Limb (tissue), 2 donors: ENCODE results near the gene TSPAN3.
A peak's percentile ranks its signal among the peaks of the same experiment; 100 is the strongest.

Experiments
- DNase-seq, 2 donors: peaks; one replicate each; pipeline ENCODE4 v3.0.0-alpha.2; 2016; ENCODE audit errors: extremely low spot score in 2 of 2

Gene TSPAN3

DNA sequence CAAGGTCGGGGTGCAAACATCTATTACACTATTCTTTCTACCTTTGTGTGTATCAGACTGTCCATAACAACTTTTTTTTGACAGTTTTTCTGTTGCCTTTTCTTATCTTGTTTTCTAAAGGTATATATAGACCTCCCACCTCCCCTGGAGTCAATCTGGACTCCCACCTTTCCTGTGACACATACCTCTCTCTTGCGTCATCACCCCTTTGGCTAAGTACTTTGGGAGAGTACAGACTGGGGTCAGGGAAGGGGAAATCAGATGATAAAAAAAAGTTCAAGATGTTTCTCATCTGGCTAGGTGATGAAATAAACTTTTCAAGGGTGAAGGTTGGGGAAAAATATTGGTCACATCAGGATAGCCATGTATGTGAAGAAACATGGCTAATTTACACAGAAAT is 17.2 kb downstream of the TSPAN3 start:
- no peak for DNase-seq

DNA sequence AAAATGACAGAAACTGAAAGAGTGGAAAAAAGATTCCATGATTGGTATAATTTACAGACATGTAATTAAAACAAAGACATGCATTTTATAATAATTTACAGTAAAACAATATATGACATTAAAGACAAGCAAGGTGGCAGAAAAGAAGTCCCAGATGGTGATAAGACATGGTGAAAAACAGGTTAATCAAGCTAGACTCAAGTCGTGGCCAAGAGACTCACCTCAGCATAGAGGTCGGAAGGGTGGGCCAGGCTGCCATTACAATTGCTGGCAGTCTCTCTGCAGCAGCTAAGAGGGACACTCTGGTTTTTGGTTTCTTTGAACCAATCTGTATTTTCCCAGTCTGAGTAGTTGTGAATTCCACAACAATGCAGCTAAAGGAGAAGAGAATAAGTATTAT is 18.4 kb downstream of the TSPAN3 start:
- no peak for DNase-seq

DNA sequence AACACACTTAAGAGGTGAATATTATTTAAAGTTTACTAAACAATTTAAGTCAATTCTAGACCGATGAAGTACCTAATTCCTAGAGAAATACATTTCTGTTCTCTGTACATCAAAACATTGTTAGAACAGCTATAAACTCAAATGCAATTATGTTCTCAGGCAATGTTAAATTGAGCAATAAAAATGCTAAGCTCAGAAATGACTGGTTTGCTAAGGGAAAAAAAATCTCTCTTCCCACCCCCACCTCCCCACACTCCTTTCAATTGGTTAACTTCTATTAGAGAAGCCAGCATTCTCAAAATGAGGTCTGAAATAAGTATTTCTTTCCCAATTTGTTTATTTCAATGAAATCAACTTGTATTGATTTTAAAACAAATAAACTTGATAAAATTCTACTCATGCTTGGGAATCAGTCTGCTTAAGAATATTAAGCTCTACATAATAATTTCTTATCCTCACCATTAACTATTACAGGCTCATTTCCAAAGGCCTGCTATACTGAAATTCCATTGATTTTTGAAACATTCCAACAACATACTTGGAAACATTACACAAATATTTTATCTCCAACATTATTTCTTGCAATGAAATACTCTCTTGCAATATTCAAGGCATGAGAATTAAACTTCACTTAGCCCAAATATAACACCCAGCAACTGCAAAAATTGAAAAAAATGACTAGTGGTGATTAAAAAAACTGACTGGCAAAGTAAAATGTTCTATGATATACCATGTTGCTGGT is 22.6 kb downstream of the TSPAN3 start:
- DNase-seq: no peak

GRCh38 chr15:77046704-77047412 is 24.1 kb downstream of the TSPAN3 start:
- DNase-seq: no peak

- DNase-seq: no peak
Measured at GRCh38 chr15:77045985-77046384, 24.9 kb downstream of the TSPAN3 start.

DNA sequence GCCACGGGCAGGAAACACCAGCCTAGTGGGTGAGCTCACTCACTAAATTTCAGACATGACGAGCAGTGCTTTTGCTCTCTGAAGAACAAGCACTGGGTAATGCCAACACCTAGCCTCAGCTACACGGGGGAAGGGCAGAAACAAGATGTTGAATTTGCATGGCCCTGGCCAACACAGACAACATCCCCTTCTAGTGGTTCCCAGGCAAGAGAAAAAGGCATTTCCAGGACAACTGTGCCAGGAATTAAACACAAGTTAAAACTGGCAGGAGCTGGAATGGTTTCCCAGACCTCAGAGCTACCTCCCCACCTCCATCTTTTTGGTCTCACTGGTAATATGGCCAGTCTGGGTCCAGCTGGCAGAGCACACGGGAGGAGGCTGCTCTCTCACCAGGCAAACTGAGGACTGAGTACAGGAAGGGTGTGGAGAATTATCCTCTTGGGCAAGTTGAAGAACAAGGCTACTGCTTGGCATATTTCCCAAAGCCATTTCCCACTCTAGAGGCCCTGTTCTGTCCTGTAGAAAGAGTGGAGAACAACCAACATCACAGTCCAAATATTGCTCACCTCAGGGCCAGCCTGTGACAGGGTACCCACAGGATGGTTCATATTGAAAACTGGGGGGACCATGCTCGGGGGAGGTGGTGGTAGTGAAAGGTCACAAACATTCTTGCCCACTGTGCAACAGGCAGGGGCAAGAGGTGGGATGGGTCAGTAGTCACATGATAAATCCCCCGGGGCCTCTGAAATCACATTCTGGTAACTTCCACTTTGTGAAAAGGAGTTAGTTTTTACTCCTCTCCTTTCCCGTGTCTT is 26.5 kb downstream of the TSPAN3 start:
- DNase-seq: no peak

GRCh38 chr15:77042955-77043920 is 27.7 kb downstream of the TSPAN3 start:
- DNase-seq: no peak

DNA sequence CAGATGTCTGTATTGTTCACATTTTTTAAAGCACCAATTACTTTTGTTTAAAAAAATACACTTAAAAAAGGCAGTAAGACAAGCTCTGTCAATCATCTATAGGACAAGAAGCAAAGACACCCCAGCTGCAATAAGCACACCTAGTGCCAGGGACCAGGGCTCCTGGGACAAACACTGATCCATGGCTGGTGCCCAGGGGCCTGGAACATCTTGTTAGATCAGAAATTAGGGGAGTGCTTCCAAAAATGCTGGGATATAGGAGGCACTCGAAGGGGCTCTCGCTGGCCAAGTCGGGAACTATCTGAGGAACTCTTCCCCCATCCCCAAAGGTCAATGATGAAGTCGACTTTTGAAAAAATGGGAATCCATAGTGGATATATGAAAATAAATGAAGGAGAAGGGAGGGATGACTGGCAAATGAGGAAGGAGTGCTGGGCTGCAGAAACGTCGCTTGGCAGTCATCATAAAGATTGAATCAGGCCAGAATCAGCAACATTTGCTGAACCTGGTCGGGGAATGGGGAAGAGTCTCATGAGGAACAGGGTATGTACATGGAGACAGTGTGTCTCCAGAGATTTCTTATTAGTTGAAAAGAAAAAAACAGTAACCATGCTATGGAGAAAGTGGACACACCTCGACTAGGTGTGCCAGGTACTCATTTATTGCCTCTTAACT is 28.5 kb downstream of the TSPAN3 start:
- no peak for DNase-seq

DNA sequence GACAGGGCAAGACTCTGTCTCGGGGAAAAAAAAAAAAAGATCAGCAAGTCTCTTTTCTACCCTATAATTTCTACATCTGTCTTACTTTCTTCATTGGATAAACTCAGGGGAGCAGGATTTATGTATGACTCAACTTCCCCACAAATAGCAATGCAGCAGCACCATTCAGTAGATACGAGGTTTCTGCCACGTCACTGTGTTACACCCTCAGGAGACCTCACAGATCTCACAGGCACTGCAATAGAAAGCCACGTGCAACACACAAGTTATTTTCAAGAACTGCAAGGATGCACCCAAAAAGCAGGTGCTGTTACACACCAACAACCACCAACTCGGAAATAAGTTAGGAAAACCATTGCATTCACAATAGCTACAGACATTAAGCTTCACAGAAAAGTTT is 30.2 kb downstream of the TSPAN3 start:
- no peak for DNase-seq

GRCh38 chr15:77039848-77040247 is 31.1 kb downstream of the TSPAN3 start:
- DNase-seq: no peak

DNA sequence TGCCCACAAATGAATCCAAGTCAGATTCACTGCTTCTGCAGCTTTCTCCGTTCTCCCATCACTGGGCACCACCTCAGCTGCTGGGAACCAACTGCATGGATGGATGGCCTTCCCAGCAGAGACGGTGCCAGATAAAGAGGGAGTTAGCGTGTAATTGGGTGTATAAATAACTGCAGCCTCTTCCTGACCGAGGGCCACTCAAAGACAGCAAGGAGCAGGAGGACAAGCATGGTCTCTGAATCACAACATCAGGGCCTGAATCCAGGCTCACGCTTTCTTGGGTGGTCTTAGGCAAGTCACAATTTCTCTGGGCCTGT is 31.7 kb downstream of the TSPAN3 start:
- DNase-seq: no peak

GRCh38 chr15:77038312-77039216 is 32.3 kb downstream of the TSPAN3 start:
- DNase-seq: no peak

GRCh38 chr15:77037388-77038209 is 33.3 kb downstream of the TSPAN3 start:
- DNase-seq: peak in 1 of 2 donors; percentile 32

- DNase-seq: peak in 1 of 2 donors; percentile 52
Measured at GRCh38 chr15:77036537-77037387, 34.1 kb downstream of the TSPAN3 start.

- DNase-seq: peak in 1 of 2 donors; percentile 32
Measured at GRCh38 chr15:77035999-77036471, 34.9 kb downstream of the TSPAN3 start.

DNA sequence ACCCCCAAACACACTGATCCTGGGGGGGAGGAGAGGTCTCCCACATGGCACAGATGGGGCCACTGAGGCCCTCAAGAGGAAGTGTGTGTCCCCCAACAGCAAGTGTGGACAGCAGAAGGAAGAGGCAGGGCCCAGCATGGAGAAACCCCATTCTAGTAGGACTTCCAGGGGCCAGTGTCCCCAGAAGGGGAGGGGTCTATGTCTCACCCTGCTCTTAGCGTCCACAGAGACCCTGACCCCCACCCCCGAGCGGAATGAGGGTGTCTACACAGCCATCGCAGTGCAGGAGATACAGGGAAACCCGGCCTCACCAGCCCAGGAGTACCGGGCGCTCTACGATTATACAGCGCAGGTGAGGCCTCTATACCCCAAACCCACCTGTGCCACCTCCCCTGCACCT is 35.3 kb downstream of the TSPAN3 start:
- no peak for DNase-seq

GRCh38 chr15:77034695-77035489 is 36.0 kb downstream of the TSPAN3 start:
- DNase-seq: peak in 1 of 2 donors; percentile 51
